GM19023 (cell line): ENCODE results near the gene ZNF107.
"Not testable (repeated sequence)": the region's sequence is repeated elsewhere in the genome, so short reads cannot be mapped to it uniquely, and the experiment has no call there.

Experiments
- ATAC-seq: cut with Tn5 transposase; IDR thresholded peaks from one replicate; pipeline ENCODE4 v1.9.1; 2021; ENCODE audit warnings: mild to moderate bottlenecking, moderate library complexity; ENCODE audit not compliant: unreplicated experiment

The ZNF107 gene

GRCh38 chr7:64642875-64643274, 23.1 kb upstream of the ZNF107 start:
- ATAC-seq = no peak

- ATAC-seq = no peak
Measured at GRCh38 chr7:64643566-64643965, 22.4 kb upstream of the ZNF107 start.

- ATAC-seq = no peak
Measured at GRCh38 chr7:64651203-64651602, 14.7 kb upstream of the ZNF107 start.

GRCh38 chr7:64651632-64652165, 14.2 kb upstream of the ZNF107 start:
- no peak for ATAC-seq

GRCh38 chr7:64653721-64654401, 12.1 kb upstream of the ZNF107 start:
- no peak for ATAC-seq

- no peak for ATAC-seq
Measured at GRCh38 chr7:64654796-64655548, 11.0 kb upstream of the ZNF107 start.

- no peak for ATAC-seq
Measured at GRCh38 chr7:64655811-64656210, 10.1 kb upstream of the ZNF107 start.

GRCh38 chr7:64656489-64656888, 9.4 kb upstream of the ZNF107 start:
- no peak for ATAC-seq

- ATAC-seq = not testable (repeated sequence)
Measured at GRCh38 chr7:64662091-64662490, 3.8 kb upstream of the ZNF107 start.

- ATAC-seq = no peak
Measured at GRCh38 chr7:64666663-64667050, 724 bp downstream of the ZNF107 start.

GRCh38 chr7:64667311-64667710, 1.4 kb downstream of the ZNF107 start:
- no peak for ATAC-seq

- ATAC-seq = no peak
Measured at GRCh38 chr7:64672414-64672813, 6.5 kb downstream of the ZNF107 start.

- no peak for ATAC-seq
Measured at GRCh38 chr7:64685091-64685490, 19.2 kb downstream of the ZNF107 start.

- no peak for ATAC-seq
Measured at GRCh38 chr7:64685741-64686140, 19.8 kb downstream of the ZNF107 start.

- no peak for ATAC-seq
Measured at GRCh38 chr7:64686493-64687184, 20.7 kb downstream of the ZNF107 start.

GRCh38 chr7:64687249-64687648, 21.3 kb downstream of the ZNF107 start:
- no peak for ATAC-seq

GRCh38 chr7:64688988-64689387, 23.1 kb downstream of the ZNF107 start:
- ATAC-seq = no peak

- no peak for ATAC-seq
Measured at GRCh38 chr7:64691831-64692230, 25.9 kb downstream of the ZNF107 start.

GRCh38 chr7:64697863-64698262, 31.9 kb downstream of the ZNF107 start:
- not testable (repeated sequence) for ATAC-seq

GRCh38 chr7:64706625-64707292, 40.8 kb downstream of the ZNF107 start:
- no peak for ATAC-seq

GRCh38 chr7:64717896-64718295, 52.0 kb downstream of the ZNF107 start:
- ATAC-seq = not testable (repeated sequence)
